ENCODE measurements around the gene NSG2.
"Not testable (repeated sequence)": the region's sequence is repeated elsewhere in the genome, so short reads cannot be mapped to it uniquely, and the experiment has no call there.

NSG2 gene

DNA sequence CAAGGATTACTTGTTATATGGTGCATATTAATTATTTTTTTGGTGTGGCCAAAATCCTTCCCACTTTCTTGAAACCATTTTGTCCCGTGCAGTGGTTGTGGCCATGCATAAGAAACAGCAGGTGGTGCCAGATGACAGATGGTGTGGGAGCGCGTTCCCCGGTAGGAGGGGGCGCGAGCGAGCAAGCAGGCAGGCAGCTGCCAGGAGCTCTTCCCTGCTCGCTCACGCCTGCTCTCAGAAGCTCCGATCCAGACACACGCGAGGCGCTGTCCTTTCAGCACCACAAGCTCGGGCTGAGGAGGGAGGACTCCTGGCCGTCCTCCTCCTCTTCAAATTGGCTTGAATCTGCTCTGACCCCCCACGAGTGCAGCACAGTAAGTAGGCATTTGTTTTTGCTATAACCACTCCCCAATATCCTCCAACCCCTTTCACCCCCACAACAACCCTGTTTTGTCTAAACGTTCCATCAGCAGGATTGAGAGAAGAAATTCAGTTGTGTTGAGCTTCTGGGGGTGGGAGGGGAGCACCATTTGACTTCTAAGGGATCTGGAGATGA, at the start of gene NSG2:
NSG2 (plus strand) TSS at position 237 of the 556 bp plus-strand sequence. CDS start 1,050 bp downstream, outside the sequence.
- no peaks in the 10 kb centered on the region for H3K9me3 ChIP-seq (ENCODE audit: low read length)
- H3K36me3 ChIP-seq (ENCODE audit: insufficient read depth, low read length), result no peaks in the 10 kb centered on the region
- no peaks in the 10 kb centered on the region for H3K4me1 ChIP-seq (ENCODE audit: insufficient read depth, low read length)
- no peak within 1 kb of the TSS for H2AFZ ChIP-seq (ENCODE audit: low read depth, low read length)
- H3K4me3 ChIP-seq (ENCODE audit: low read length), result no peak within 1 kb of the TSS
- H3K27me3 ChIP-seq (ENCODE audit: insufficient read depth, low read length), result no peaks in the 10 kb centered on the region

DNA sequence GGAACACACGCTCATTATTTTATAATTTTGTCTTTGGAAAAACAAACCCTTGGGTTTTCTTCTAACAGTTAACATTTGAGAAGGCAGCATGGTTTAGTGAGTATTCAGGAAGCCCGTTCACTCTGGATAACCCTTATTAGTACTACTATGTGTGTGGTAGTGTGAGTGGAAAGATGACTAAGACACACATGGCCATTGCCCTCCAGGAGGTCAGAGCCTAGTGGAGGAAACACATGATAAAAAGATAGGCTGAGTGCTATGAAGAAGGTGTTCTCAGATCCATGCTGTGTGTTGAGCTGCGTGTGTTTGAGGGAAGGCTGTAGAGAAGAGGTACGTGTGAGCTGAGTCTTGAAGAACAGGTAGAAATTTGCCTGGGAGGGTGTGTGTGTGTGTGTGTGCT, 48.2 kb upstream of the NSG2 start:
- peaks cover 11% of the 10 kb centered on the region for H3K27me3 ChIP-seq (ENCODE audit: insufficient read depth, low read length)
- H3K4me1 ChIP-seq (ENCODE audit: insufficient read depth, low read length), result no peaks in the 10 kb centered on the region
- H3K36me3 ChIP-seq (ENCODE audit: insufficient read depth, low read length), result no peaks in the 10 kb centered on the region
- H3K9me3 ChIP-seq (ENCODE audit: low read length), result no peaks in the 10 kb centered on the region
- H2AFZ ChIP-seq (ENCODE audit: low read depth, low read length), result no peak overlapping the region
- H3K4me3 ChIP-seq (ENCODE audit: low read length), result no peak overlapping the region

DNA sequence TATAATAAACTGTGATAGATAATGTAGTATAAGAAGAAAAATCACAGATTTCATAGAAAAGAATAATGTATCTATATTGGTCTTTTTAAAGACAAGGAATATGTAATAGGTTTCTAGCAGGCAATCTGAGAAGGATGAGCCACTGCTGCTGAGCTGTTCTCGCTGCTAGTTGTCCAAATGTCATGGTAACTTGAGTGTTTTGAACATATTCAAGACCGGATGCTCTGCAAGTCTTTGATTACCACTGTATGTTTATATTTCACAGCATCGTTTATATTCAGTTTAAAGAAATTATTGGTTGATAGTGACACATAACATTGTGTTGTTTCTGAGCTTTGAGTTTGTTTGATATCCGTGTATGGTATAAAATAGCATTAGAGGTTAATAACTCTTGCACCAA, 47.0 kb upstream of the NSG2 start:
- Histone ChIP-seq H2AFZ (ENCODE audit: low read depth, low read length) (no peak overlapping the region), H3K27me3 (ENCODE audit: insufficient read depth, low read length) (peaks cover 16% of the 10 kb centered on the region), H3K4me1 (ENCODE audit: insufficient read depth, low read length) (no peaks in the 10 kb centered on the region), H3K4me3 (ENCODE audit: low read length) (no peak overlapping the region), H3K9me3 (ENCODE audit: low read length) (no peaks in the 10 kb centered on the region), H3K36me3 (ENCODE audit: insufficient read depth, low read length) (no peaks in the 10 kb centered on the region)

DNA sequence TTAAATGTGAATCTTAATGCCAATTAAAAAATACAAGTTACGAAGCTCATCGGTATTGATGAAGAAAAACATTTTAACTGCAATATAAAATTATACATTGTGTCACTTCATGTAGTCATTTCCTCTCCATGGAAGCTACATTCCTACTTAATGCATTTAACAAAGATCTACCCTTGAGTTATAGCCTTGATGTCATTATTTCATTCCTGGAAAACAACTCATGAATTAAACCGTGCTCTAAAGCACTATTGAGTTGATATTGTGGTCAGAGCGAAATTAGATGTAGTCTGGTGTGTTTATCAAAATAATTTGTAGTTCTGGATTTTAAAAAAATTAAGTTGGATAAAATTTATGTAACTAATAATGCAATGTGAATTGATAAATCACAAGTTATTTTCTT, 45.4 kb upstream of the NSG2 start:
- Histone ChIP-seq H3K27me3 (ENCODE audit: insufficient read depth, low read length) (peaks cover 16% of the 10 kb centered on the region), H3K4me1 (ENCODE audit: insufficient read depth, low read length) (no peaks in the 10 kb centered on the region)

GRCh38 chr5:174003795-174004194, 41.7 kb upstream of the NSG2 start:
- Histone ChIP-seq H3K27me3 (ENCODE audit: insufficient read depth, low read length) (peaks cover 11% of the 10 kb centered on the region), H3K9me3 (ENCODE audit: low read length) (no peaks in the 10 kb centered on the region), H3K36me3 (ENCODE audit: insufficient read depth, low read length) (no peaks in the 10 kb centered on the region), H3K4me3 (ENCODE audit: low read length) (no peak overlapping the region), H3K4me1 (ENCODE audit: insufficient read depth, low read length) (no peaks in the 10 kb centered on the region), H2AFZ (ENCODE audit: low read depth, low read length) (no peak overlapping the region)

More for the DNA sequence above, 45.4 kb upstream of the NSG2 start:
- Histone ChIP-seq H2AFZ (ENCODE audit: low read depth, low read length) (no peak overlapping the region), H3K9me3 (ENCODE audit: low read length) (no peaks in the 10 kb centered on the region), H3K36me3 (ENCODE audit: insufficient read depth, low read length) (no peaks in the 10 kb centered on the region), H3K4me3 (ENCODE audit: low read length) (no peak overlapping the region)

DNA sequence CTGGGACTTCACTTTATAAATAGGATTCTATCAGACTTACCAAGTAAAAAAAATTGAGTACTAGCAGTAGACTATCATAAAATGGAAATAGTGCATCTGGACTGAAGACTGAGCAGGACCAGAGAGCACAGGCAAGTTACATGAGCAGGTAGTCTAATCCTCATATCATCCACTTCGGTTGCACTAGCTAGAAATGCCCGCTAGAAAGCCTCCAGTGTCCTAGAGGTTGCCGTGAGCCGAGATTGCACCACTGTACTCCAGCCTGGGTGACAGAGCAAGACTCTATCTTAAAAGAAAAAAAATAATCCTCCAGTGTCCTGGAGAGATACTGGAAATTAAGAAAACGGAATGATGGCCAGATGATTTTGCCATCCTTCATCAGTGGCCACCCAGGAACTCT, 36.6 kb upstream of the NSG2 start:
- no peaks in the 10 kb centered on the region for H3K4me1 ChIP-seq (ENCODE audit: insufficient read depth, low read length)

GRCh38 chr5:174010365-174010764, 35.1 kb upstream of the NSG2 start:
- Histone ChIP-seq H3K9me3 (ENCODE audit: low read length) (no peaks in the 10 kb centered on the region), H3K4me1 (ENCODE audit: insufficient read depth, low read length) (no peaks in the 10 kb centered on the region), H3K4me3 (ENCODE audit: low read length) (no peak overlapping the region), H3K36me3 (ENCODE audit: insufficient read depth, low read length) (no peaks in the 10 kb centered on the region), H3K27me3 (ENCODE audit: insufficient read depth, low read length) (peaks cover 3% of the 10 kb centered on the region), H2AFZ (ENCODE audit: low read depth, low read length) (no peak overlapping the region)

More for the DNA sequence above, 36.6 kb upstream of the NSG2 start:
- no peak overlapping the region for H2AFZ ChIP-seq (ENCODE audit: low read depth, low read length)
- H3K9me3 ChIP-seq (ENCODE audit: low read length), result no peaks in the 10 kb centered on the region
- no peaks in the 10 kb centered on the region for H3K36me3 ChIP-seq (ENCODE audit: insufficient read depth, low read length)
- peaks cover 3% of the 10 kb centered on the region for H3K27me3 ChIP-seq (ENCODE audit: insufficient read depth, low read length)
- H3K4me3 ChIP-seq (ENCODE audit: low read length), result no peak overlapping the region

GRCh38 chr5:174011441-174011840, 34.1 kb upstream of the NSG2 start:
- Histone ChIP-seq H2AFZ (ENCODE audit: low read depth, low read length) (no peak overlapping the region), H3K9me3 (ENCODE audit: low read length) (no peaks in the 10 kb centered on the region), H3K36me3 (ENCODE audit: insufficient read depth, low read length) (no peaks in the 10 kb centered on the region), H3K4me1 (ENCODE audit: insufficient read depth, low read length) (no peaks in the 10 kb centered on the region), H3K4me3 (ENCODE audit: low read length) (no peak overlapping the region), H3K27me3 (ENCODE audit: insufficient read depth, low read length) (no peaks in the 10 kb centered on the region)

DNA sequence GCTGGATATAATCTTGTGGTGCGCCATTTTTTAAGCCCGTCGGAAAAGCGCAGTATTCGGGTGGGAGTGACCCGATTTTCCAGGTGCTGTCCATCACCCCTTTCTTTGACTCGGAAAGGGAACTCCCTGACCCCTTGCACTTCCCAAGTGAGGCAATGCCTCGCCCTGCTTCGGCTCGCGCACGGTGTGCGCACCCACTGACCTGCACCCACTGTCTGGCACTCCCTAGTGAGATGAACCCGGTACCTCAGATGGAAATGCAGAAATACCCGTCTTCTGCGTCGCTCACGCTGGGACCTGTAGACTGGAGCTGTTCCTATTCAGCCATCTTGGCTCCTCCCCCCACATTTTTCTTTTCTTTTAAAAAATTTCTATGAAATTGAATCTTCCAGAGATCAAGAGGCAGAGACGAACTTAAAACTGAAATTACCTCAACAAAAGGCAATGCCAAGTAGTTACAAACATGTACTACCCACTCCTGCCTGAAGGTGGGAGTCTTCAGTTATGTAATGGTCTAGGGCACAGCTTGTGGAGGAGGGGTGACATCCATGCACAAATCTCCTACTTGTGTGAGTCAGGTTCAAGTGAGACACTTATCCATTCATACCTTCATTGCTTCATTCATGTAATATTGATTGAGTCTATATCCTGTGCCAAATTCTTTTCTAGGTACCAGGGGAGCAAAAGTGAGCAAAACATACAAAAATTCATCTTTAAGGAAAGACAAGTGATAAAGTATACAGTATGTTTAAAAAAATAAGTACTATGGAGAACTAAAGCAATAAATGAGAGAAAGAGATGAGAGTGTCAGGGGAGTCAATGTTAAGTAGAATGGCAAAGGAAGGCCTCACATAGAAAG, 25.2 kb upstream of the NSG2 start:
- H3K4me1 ChIP-seq (ENCODE audit: insufficient read depth, low read length); H3K4me3 ChIP-seq (ENCODE audit: low read length); H2AFZ ChIP-seq (ENCODE audit: low read depth, low read length); H3K36me3 ChIP-seq (ENCODE audit: insufficient read depth, low read length); H3K9me3 ChIP-seq (ENCODE audit: low read length); H3K27me3 ChIP-seq (ENCODE audit: insufficient read depth, low read length): not testable (repeated sequence)

DNA sequence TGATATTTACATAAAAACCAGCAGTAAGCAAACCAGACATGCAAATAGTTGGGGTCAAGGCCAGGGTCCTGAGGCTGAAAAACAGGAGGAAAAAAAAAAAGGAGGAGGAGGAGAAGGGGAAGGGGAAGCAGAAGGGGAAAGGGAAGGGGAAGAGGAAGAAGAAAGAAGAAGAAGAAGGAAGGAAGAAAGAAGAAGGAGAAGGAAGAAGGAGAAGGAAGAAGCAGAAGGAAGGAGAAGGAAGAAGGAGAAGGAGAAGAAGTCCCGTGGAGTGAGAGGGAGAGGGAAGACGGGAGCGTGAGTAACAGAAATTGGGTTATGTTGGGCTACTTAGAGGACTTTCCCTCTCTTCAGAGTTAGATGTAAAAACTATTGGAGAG, 24.6 kb upstream of the NSG2 start:
- Histone ChIP-seq H3K36me3 (ENCODE audit: insufficient read depth, low read length) (no peaks in the 10 kb centered on the region), H3K4me1 (ENCODE audit: insufficient read depth, low read length) (peaks cover 8% of the 10 kb centered on the region), H2AFZ (ENCODE audit: low read depth, low read length) (no peak overlapping the region), H3K9me3 (ENCODE audit: low read length) (peaks cover 2% of the 10 kb centered on the region), H3K27me3 (ENCODE audit: insufficient read depth, low read length) (peaks cover 2% of the 10 kb centered on the region), H3K4me3 (ENCODE audit: low read length) (no peak overlapping the region)

DNA sequence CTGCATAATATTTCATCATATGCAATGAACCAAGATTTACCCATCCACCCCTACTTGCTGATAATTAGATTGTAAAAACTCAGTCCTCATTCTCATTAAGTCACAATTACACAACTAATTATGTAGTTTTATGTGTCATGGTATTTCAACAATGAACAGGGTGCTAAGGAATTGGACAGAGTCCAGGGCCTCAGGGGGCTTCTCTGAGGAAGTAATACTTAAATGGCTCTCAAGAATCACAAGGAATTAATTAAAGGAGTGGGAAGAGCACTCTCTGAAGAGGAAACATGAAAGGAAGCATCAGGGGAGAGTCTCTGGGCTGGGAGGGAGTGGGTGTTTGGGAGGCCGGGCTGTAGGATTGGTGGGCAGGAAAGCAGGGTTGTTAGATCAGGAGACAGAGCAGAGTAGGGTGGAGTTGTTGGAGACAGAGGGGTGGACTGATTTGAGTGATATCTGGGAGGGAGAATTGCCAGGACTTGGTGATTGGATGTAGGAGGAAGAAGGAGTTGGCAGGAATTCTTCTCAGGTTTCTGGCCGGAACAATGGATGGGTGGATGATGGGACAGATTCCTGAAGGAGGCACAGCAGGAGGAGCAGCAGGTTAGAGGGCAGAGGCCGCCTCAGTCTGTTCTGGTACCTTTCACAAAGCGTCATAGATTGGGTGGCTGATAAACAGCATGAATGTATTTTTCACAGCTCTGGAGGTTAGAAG, 23.0 kb upstream of the NSG2 start:
- Histone ChIP-seq H2AFZ (ENCODE audit: low read depth, low read length) (no peak overlapping the region), H3K9me3 (ENCODE audit: low read length) (peaks cover 2% of the 10 kb centered on the region), H3K27me3 (ENCODE audit: insufficient read depth, low read length) (peaks cover 2% of the 10 kb centered on the region), H3K4me1 (ENCODE audit: insufficient read depth, low read length) (peaks cover 8% of the 10 kb centered on the region), H3K36me3 (ENCODE audit: insufficient read depth, low read length) (no peaks in the 10 kb centered on the region), H3K4me3 (ENCODE audit: low read length) (no peak overlapping the region)

- H3K27me3 ChIP-seq (ENCODE audit: insufficient read depth, low read length), result no peaks in the 10 kb centered on the region
- no peak overlapping the region for H2AFZ ChIP-seq (ENCODE audit: low read depth, low read length)
- no peak overlapping the region for H3K4me3 ChIP-seq (ENCODE audit: low read length)
- H3K9me3 ChIP-seq (ENCODE audit: low read length), result no peaks in the 10 kb centered on the region
- no peaks in the 10 kb centered on the region for H3K4me1 ChIP-seq (ENCODE audit: insufficient read depth, low read length)
- no peaks in the 10 kb centered on the region for H3K36me3 ChIP-seq (ENCODE audit: insufficient read depth, low read length)
Measured at GRCh38 chr5:174030286-174030685, 15.2 kb upstream of the NSG2 start.

DNA sequence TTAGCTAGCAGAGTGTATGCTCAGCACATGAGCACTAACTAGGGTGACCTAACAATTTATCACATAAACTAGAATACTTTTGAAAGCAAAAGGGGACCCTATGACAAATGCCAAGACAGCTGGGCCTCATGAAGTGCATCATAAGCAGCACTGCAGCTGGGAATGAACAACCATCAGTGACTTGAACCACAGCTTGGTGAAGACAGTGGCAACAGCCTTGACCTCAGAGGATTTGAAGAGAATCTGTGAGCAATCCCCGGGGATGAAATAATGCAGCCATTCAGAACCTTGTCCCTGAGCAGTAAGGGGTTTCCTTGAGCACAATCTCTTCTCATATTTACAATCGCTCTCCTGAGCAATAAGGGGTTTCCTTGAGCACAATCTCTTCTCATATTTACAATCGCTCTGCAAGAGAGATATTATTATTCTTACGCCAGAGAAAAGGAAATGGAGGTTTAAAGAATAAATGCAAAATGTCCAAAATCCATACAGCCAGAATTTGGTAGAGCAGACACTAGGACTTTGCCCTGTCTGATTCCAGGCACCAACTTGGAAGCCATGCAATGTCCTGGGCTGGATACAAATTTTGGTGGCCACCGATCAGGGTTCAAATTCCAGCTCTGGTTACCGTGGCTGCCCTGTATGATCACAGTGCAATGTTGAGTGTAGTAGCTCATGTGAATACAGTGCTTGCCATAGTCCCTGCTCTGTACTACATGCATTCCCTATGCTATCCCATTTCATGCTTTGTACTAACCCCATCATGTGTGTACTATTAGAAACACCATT, 846 bp upstream of the NSG2 start:
- H3K4me1 ChIP-seq (ENCODE audit: insufficient read depth, low read length), result no peaks in the 10 kb centered on the region
- no peak overlapping the region for H2AFZ ChIP-seq (ENCODE audit: low read depth, low read length)
- no peaks in the 10 kb centered on the region for H3K27me3 ChIP-seq (ENCODE audit: insufficient read depth, low read length)
- no peaks in the 10 kb centered on the region for H3K36me3 ChIP-seq (ENCODE audit: insufficient read depth, low read length)
- H3K9me3 ChIP-seq (ENCODE audit: low read length), result no peaks in the 10 kb centered on the region
- no peak overlapping the region for H3K4me3 ChIP-seq (ENCODE audit: low read length)

All from neuron (in vitro differentiated cells).